IPS DF 4.7 (cell line): ENCODE measurements around the gene PFN3.
"Not testable (repeated sequence)": the region's sequence is repeated elsewhere in the genome, so short reads cannot be mapped to it uniquely, and the experiment has no call there.

Experiments used
- DNase-seq: peaks from one replicate; pipeline ENCODE4 v3.0.0-alpha.2; 2013; ENCODE audit warnings: low spot score; ENCODE audit errors: extremely low read depth

Gene PFN3

GRCh38 chr5:177425801-177426565 lies 25.5 kb upstream of the PFN3 start:
- DNase-seq: peak; percentile 98

GRCh38 chr5:177425196-177425800 lies 24.8 kb upstream of the PFN3 start:
- DNase-seq: no peak

- no peak for DNase-seq
These were observed 23.2 kb upstream of the PFN3 start for GRCh38 chr5:177423671-177424070.

- DNase-seq: no peak
These were observed 20.8 kb upstream of the PFN3 start for GRCh38 chr5:177421062-177421798.

- not testable (repeated sequence) for DNase-seq
These were observed 20.0 kb upstream of the PFN3 start for GRCh38 chr5:177420472-177420871.

- no peak for DNase-seq
These were observed 18.6 kb upstream of the PFN3 start for GRCh38 chr5:177419046-177419445.

GRCh38 chr5:177417081-177417480 lies 16.6 kb upstream of the PFN3 start:
- not testable (repeated sequence) for DNase-seq

- no peak for DNase-seq
These were observed 14.0 kb upstream of the PFN3 start for GRCh38 chr5:177414481-177414880.

- DNase-seq: no peak
These were observed 12.3 kb upstream of the PFN3 start for GRCh38 chr5:177412603-177413233.

GRCh38 chr5:177410575-177410974 lies 10.1 kb upstream of the PFN3 start:
- DNase-seq: no peak

GRCh38 chr5:177409043-177409801 lies 8.8 kb upstream of the PFN3 start, which contains the start of gene F12:
TSS of gene F12 (minus strand) at chr5:177409564. CDS start at chr5:177409527, 37 bp downstream.
- DNase-seq: no peak

- no peak for DNase-seq
These were observed 5.3 kb upstream of the PFN3 start for GRCh38 chr5:177405805-177406204.

GRCh38 chr5:177405312-177405711 lies 4.9 kb upstream of the PFN3 start:
- DNase-seq: no peak

- DNase-seq: no peak
These were observed 4.2 kb upstream of the PFN3 start for GRCh38 chr5:177404641-177405179.

- DNase-seq: no peak
These were observed 3.6 kb upstream of the PFN3 start for GRCh38 chr5:177403792-177404640.

GRCh38 chr5:177403102-177403791 lies 2.8 kb upstream of the PFN3 start:
- no peak for DNase-seq

GRCh38 chr5:177402271-177403043 lies 2.0 kb upstream of the PFN3 start:
- DNase-seq: no peak

GRCh38 chr5:177397875-177398390 lies 2.5 kb downstream of the PFN3 start:
- no peak for DNase-seq
